GM18505 (cell line): ENCODE measurements around the gene PEX5L.
A peak's percentile ranks its signal among the peaks of the same experiment; 100 is the strongest.

Experiments
- ATAC-seq: cut with Tn5 transposase; IDR thresholded peaks from one replicate; pipeline ENCODE4 v1.9.1; 2021; ENCODE audit not compliant: unreplicated experiment
- POLR2A ChIP-seq: IDR thresholded peaks from 4 replicates; pipeline ENCODE4 v1.6.1; 2011; ENCODE audit warnings: borderline replicate concordance; ENCODE audit not compliant: insufficient read depth, insufficient read length; ENCODE audit errors: extremely low read depth

PEX5L gene

GRCh38 chr3:179852142-179852905 is 184.4 kb downstream of the PEX5L start:
- ATAC-seq: peak; percentile 88
- TF ChIP-seq POLR2A: no peak

- TF ChIP-seq POLR2A: no peak
- ATAC-seq: no peak
Measured at GRCh38 chr3:179848711-179849110, 188.0 kb downstream of the PEX5L start.

GRCh38 chr3:179842061-179842460 is 194.7 kb downstream of the PEX5L start:
- TF ChIP-seq POLR2A: no peak
- no peak for ATAC-seq

GRCh38 chr3:179840985-179841384 is 195.8 kb downstream of the PEX5L start:
- TF ChIP-seq POLR2A: no peak
- ATAC-seq: no peak

GRCh38 chr3:179837374-179837773 is 199.4 kb downstream of the PEX5L start:
- no peak for ATAC-seq
- TF ChIP-seq POLR2A: no peak

- no peak for TF ChIP-seq POLR2A
- ATAC-seq: no peak
Measured at GRCh38 chr3:179833294-179833693, 203.4 kb downstream of the PEX5L start.

GRCh38 chr3:179832333-179832854 is 204.3 kb downstream of the PEX5L start:
- TF ChIP-seq POLR2A: no peak
- ATAC-seq: no peak

GRCh38 chr3:179829401-179829800 is 207.3 kb downstream of the PEX5L start:
- TF ChIP-seq POLR2A: no peak
- no peak for ATAC-seq

- no peak for TF ChIP-seq POLR2A
- ATAC-seq: no peak
Measured at GRCh38 chr3:179828738-179829137, 208.0 kb downstream of the PEX5L start.

- TF ChIP-seq POLR2A: no peak
- no peak for ATAC-seq
Measured at GRCh38 chr3:179826247-179826637, 210.5 kb downstream of the PEX5L start.

- ATAC-seq: no peak
- TF ChIP-seq POLR2A: no peak
Measured at GRCh38 chr3:179825527-179826246, 211.1 kb downstream of the PEX5L start.

GRCh38 chr3:179822296-179822695 is 214.4 kb downstream of the PEX5L start:
- TF ChIP-seq POLR2A: no peak
- no peak for ATAC-seq

GRCh38 chr3:179819379-179819778 is 217.4 kb downstream of the PEX5L start:
- no peak for ATAC-seq
- TF ChIP-seq POLR2A: no peak

GRCh38 chr3:179812096-179812382 is 224.7 kb downstream of the PEX5L start:
- no peak for ATAC-seq
- TF ChIP-seq POLR2A: no peak
